ENCODE measurements around the gene MGLL. TPM values are rescaled to one million over a fixed set of nuclear protein-coding genes. Genes with fewer than 3 reads are reported as not detected.

MGLL gene
- total RNA-seq, 1 experiment from 2014 or later: 2.1 TPM

DNA sequence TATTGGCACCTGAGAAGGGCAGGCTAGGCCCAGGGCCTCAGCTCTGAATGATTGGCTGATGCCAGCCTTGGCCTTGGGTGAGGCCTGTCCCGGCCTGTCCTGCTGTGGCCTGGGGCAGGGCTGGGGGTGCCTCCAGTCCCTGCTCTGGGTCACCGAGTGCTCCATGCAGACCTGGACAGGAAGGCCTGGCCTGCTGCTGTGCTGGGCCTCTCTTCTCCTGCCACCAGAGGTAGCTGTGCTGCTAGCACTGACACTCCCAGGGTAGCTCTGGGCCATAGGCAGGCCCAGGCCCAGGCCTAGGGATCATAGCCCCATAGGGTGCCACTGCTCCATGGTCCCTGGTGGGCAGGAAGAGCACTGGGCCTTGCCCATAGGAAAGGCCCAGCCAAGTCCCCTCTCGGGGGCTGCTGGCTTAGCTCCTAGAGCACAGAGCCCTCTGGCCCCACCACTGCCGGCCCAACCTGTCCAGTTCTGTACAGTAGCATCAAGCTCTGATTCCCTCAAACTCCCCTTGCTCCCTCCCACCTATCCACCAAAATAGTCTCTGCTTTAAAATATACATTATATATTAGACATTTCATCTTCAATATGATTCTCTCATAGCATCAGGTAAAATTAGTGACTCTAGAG lies 131.4 kb downstream of the MGLL start:
- in situ Hi-C loops (cut with HindIII; ENCODE audit: low pct_unique_long_range_greater_than_20kb, low sequenced_read_pairs): no loop called here
- DNase-seq (ENCODE audit: low read depth, low spot score) (no peak), ATAC-seq (peak; percentile 92)
- H3K27me3 ChIP-seq (ENCODE audit: control insufficient read depth, insufficient read depth, low read length): no peaks in the 10 kb centered on the region
- no peak overlapping the region for H3K27ac ChIP-seq (ENCODE audit: low read length)
- intact Hi-C loops (cut with micrococcal nuclease; ENCODE audit: unreplicated experiment): loop anchor here (2.0 to 10.0 kb wide), 2 partner anchors 134 to 280 kb away; partner anchors contain the start of gene MGLL
- ChIA-PET POLR2A (interaction anchor here (0.6 kb wide), 1 partner anchor 277 kb away, joined by 3 read pairs; no protein-coding TSS in a partner anchor), CTCF (interaction anchor here (0.5 to 2.0 kb wide), 4 partner anchors 49 to 306 kb away, joined by 3 to 8 read pairs (median 4); no protein-coding TSS in a partner anchor)
- H3K4me3 ChIP-seq (ENCODE audit: low read depth in 2 of 2, low read length in 2 of 2): no peak overlapping the region
- no peaks in the 10 kb centered on the region for H3K9me3 ChIP-seq (ENCODE audit: control insufficient read depth, insufficient read depth, low read depth, low read length)
- no TSS peak for BruUV-seq (replicated peaks)
- H3K36me3 ChIP-seq (ENCODE audit: control insufficient read depth, insufficient read depth, low read length): no peaks in the 10 kb centered on the region
- H3K4me1 ChIP-seq (ENCODE audit: control insufficient read depth, insufficient read depth, low read length): no peaks in the 10 kb centered on the region
- TF ChIP-seq, protein P1, sequence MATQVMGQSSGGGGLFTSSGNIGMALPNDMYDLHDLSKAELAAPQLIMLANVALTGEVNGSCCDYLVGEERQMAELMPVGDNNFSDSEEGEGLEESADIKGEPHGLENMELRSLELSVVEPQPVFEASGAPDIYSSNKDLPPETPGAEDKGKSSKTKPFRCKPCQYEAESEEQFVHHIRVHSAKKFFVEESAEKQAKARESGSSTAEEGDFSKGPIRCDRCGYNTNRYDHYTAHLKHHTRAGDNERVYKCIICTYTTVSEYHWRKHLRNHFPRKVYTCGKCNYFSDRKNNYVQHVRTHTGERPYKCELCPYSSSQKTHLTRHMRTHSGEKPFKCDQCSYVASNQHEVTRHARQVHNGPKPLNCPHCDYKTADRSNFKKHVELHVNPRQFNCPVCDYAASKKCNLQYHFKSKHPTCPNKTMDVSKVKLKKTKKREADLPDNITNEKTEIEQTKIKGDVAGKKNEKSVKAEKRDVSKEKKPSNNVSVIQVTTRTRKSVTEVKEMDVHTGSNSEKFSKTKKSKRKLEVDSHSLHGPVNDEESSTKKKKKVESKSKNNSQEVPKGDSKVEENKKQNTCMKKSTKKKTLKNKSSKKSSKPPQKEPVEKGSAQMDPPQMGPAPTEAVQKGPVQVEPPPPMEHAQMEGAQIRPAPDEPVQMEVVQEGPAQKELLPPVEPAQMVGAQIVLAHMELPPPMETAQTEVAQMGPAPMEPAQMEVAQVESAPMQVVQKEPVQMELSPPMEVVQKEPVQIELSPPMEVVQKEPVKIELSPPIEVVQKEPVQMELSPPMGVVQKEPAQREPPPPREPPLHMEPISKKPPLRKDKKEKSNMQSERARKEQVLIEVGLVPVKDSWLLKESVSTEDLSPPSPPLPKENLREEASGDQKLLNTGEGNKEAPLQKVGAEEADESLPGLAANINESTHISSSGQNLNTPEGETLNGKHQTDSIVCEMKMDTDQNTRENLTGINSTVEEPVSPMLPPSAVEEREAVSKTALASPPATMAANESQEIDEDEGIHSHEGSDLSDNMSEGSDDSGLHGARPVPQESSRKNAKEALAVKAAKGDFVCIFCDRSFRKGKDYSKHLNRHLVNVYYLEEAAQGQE (IDR thresholded peaks at IDR 0.05; ENCODE audit: insufficient read depth in 1 of 2, low read depth in 2 of 2, low read length in 1 of 2): no peak
- TF ChIP-seq, protein P2, sequence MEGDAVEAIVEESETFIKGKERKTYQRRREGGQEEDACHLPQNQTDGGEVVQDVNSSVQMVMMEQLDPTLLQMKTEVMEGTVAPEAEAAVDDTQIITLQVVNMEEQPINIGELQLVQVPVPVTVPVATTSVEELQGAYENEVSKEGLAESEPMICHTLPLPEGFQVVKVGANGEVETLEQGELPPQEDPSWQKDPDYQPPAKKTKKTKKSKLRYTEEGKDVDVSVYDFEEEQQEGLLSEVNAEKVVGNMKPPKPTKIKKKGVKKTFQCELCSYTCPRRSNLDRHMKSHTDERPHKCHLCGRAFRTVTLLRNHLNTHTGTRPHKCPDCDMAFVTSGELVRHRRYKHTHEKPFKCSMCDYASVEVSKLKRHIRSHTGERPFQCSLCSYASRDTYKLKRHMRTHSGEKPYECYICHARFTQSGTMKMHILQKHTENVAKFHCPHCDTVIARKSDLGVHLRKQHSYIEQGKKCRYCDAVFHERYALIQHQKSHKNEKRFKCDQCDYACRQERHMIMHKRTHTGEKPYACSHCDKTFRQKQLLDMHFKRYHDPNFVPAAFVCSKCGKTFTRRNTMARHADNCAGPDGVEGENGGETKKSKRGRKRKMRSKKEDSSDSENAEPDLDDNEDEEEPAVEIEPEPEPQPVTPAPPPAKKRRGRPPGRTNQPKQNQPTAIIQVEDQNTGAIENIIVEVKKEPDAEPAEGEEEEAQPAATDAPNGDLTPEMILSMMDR (IDR thresholded peaks at IDR 0.05): peak; percentile 82

DNA sequence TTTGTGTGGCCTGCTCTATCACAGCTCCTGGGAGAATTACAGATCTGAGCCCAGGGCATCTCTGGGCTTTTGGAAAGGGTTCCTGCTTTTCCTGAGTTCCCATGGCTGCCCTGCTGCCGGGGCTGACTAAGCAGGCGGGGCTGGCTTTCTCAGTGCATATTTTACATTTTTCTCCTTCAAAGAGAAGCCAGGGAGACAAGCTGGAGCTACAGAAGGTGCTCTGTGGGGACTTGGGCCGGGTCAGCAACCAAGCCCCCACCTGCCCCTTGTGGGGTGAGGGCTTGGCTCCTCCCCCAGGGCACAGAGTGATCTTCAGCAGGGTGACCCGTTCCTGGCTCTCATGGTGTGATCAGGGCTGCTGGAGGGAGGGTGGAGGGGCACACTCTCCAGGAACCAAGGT lies 132.2 kb downstream of the MGLL start:
- DNase-seq (ENCODE audit: low read depth, low spot score): no peak
- ChIA-PET POLR2A (no interaction called here), CTCF (no interaction called here)
- intact Hi-C loops (cut with micrococcal nuclease; ENCODE audit: unreplicated experiment): loop anchor here (2.0 to 10.0 kb wide), 2 partner anchors 135 to 281 kb away; partner anchors contain the start of gene MGLL
- Histone ChIP-seq H3K36me3 (ENCODE audit: control insufficient read depth, insufficient read depth, low read length) (no peaks in the 10 kb centered on the region), H3K27ac (ENCODE audit: low read length) (no peak overlapping the region), H3K27me3 (ENCODE audit: control insufficient read depth, insufficient read depth, low read length) (no peaks in the 10 kb centered on the region), H3K4me1 (ENCODE audit: control insufficient read depth, insufficient read depth, low read length) (no peaks in the 10 kb centered on the region), H3K9me3 (ENCODE audit: control insufficient read depth, insufficient read depth, low read depth, low read length) (no peaks in the 10 kb centered on the region), H3K4me3 (ENCODE audit: low read depth in 2 of 2, low read length in 2 of 2) (no peak overlapping the region)
- in situ Hi-C loops (cut with HindIII; ENCODE audit: low pct_unique_long_range_greater_than_20kb, low sequenced_read_pairs): no loop called here
- TF ChIP-seq POLR2AphosphoS5 (IDR thresholded peaks at IDR 0.05; ENCODE audit: low read depth, low read length) (no peak), SIN3A (IDR thresholded peaks at IDR 0.05; ENCODE audit: borderline replicate concordance, insufficient read depth, low read depth, low read length) (no peak), TCF7L2 (IDR thresholded peaks at IDR 0.05; ENCODE audit: low read depth, low read length) (no peak)
- TF ChIP-seq, protein P1 (IDR thresholded peaks at IDR 0.05; ENCODE audit: insufficient read depth in 1 of 2, low read depth in 2 of 2, low read length in 1 of 2): no peak
- TF ChIP-seq, protein P2 (IDR thresholded peaks at IDR 0.05): no peak
- BruUV-seq (replicated peaks): no TSS peak
- no peak for ATAC-seq
